Endothelial cell of umbilical vein (primary cell): Measurements from ENCODE around the gene GRAMD1B. TPM values are rescaled to one million over a fixed set of nuclear protein-coding genes. Genes with fewer than 3 reads are reported as not detected.

Experiments
- BruUV-seq: library from RNA; stranded (reverse); fragments of 400-500 nt; replicated peaks from 2 replicates; lab custom pipeline; 2021; lab: Mats Ljungman, UMichigan
- CTCF ChIA-PET: fragments of 300-600, 350-600 bp; sonication (Branson Sonifier 250); formaldehyde crosslinking; loops from one replicate; lab custom pipeline; 2021; ENCODE audit warnings: antibody characterized with exemption, inconsistent platforms; lab: Charles Lee
- POLR2A ChIA-PET: fragments of 300-600, 350-600 bp; sonication (Branson Sonifier 250); formaldehyde crosslinking; loops from one replicate; lab custom pipeline; 2021; ENCODE audit warnings: antibody characterized with exemption, inconsistent platforms; lab: Charles Lee
- DNase-seq: peaks from one replicate; pipeline ENCODE4 v3.0.0-alpha.2; 2011; ENCODE audit warnings: low read depth, low spot score
- FAIRE-seq: peaks from 2 replicates; lab custom pipeline; 2011; peaks lifted over from hg19 to GRCh38; lab: Jason Lieb, UNC
- H2AFZ ChIP-seq: 2 replicates; pipeline ENCODE4 v1.6.0; 2012; ENCODE audit warnings: low read depth, low read length, control low read depth, inconsistent platforms
- H3K27ac ChIP-seq: 2 replicates; pipeline ENCODE4 v1.5.1; 2011; ENCODE audit warnings: low read depth, mild to moderate bottlenecking, control low read depth, low read length, moderate library complexity; ENCODE audit not compliant: insufficient read depth
- H3K27me3 ChIP-seq, 2 experiments: 2 replicates each; pipeline versions ENCODE4 v1.6.0 to v1.6.1; 2011; ENCODE audit warnings: low read length in 2 of 2, mixed read lengths in 1 of 2; ENCODE audit not compliant: control insufficient read depth in 2 of 2, insufficient read depth in 2 of 2
- H3K36me3 ChIP-seq, 2 experiments: 2 replicates in 1 of 2; 3 replicates in 1 of 2; pipeline ENCODE4 v1.5.1; 2011; ENCODE audit warnings: low read length in 2 of 2, mild to moderate bottlenecking in 1 of 2, moderate library complexity in 1 of 2; ENCODE audit not compliant: control insufficient read depth in 2 of 2, insufficient read depth in 2 of 2; ENCODE audit errors: extremely low read depth in 1 of 2
- H3K4me1 ChIP-seq: 3 replicates; pipeline ENCODE4 v1.5.1; 2011; ENCODE audit warnings: mild to moderate bottlenecking, low read length; ENCODE audit not compliant: control insufficient read depth, insufficient read depth; ENCODE audit errors: extremely low read depth
- H3K4me2 ChIP-seq: 2 replicates; pipeline ENCODE4 v1.6.1; 2011; ENCODE audit warnings: low read length, control low read depth, mixed read lengths; ENCODE audit not compliant: insufficient read depth
- H3K4me3 ChIP-seq, 3 experiments: fragments of 200-600 bp in 1 of 3; sonication (generic), shearing (Covaris generic) in 1 of 3; replicated peaks in 1 of 3; 2 replicates each; pipeline ENCODE4 v1.5.1; 2011 to 2016; ENCODE audit warnings: control low read depth in 3 of 3, low read length in 3 of 3, mild to moderate bottlenecking in 2 of 3, inconsistent platforms in 1 of 3, low read depth in 1 of 3, moderate library complexity in 1 of 3; ENCODE audit not compliant: insufficient read depth in 1 of 3
- H3K79me2 ChIP-seq: 2 replicates; pipeline ENCODE4 v1.6.0; 2012; ENCODE audit warnings: low read length, inconsistent platforms; ENCODE audit not compliant: control insufficient read depth, insufficient read depth
- H3K9ac ChIP-seq: replicated peaks from 2 replicates; pipeline ENCODE3; 2011; ENCODE audit warnings: low read length, control low read depth; ENCODE audit not compliant: insufficient read depth; ENCODE audit errors: extremely low read depth
- H3K9me1 ChIP-seq: replicated peaks from 3 replicates; pipeline ENCODE4 v1.6.0; 2011; ENCODE audit warnings: mild to moderate bottlenecking, low read length; ENCODE audit not compliant: control insufficient read depth, insufficient read depth; ENCODE audit errors: extremely low read depth
- H3K9me3 ChIP-seq: replicated peaks from 2 replicates; pipeline ENCODE4 v1.5.1; 2012; ENCODE audit warnings: low read length, inconsistent platforms; ENCODE audit not compliant: control insufficient read depth, insufficient read depth
- H4K20me1 ChIP-seq: replicated peaks from 2 replicates; pipeline ENCODE3; 2011; ENCODE audit warnings: mild to moderate bottlenecking, low read length; ENCODE audit not compliant: control insufficient read depth, insufficient read depth; ENCODE audit errors: extremely low read depth
- CTCF ChIP-seq, 2 donors: IDR thresholded peaks; 1 replicate in 1 of 2; 2 replicates in 1 of 2; pipeline ENCODE4 v1.5.1; 2011; ENCODE audit warnings: low read length in 2 of 2, mild to moderate bottlenecking in 2 of 2, moderate library complexity in 2 of 2, control low read depth in 1 of 2, inconsistent platforms in 1 of 2, low read depth in 1 of 2; ENCODE audit not compliant: insufficient read depth in 1 of 2; ENCODE audit errors: extremely low read depth in 1 of 2
- EZH2 ChIP-seq: IDR thresholded peaks from 2 replicates; pipeline ENCODE4 v1.6.1; 2012; ENCODE audit warnings: borderline replicate concordance, low read depth, mild to moderate bottlenecking, moderate library complexity, low read length, inconsistent platforms; ENCODE audit not compliant: severe bottlenecking
- FOS ChIP-seq: IDR thresholded peaks from 2 replicates; pipeline ENCODE4 v1.6.1; 2011; ENCODE audit warnings: mild to moderate bottlenecking, low read length, moderate library complexity, borderline replicate concordance; ENCODE audit not compliant: insufficient read depth
- GATA2 ChIP-seq: IDR thresholded peaks from 2 replicates; pipeline ENCODE4 v1.7.0; 2011; ENCODE audit warnings: low read depth, mild to moderate bottlenecking, moderate library complexity, mixed read lengths, low read length; ENCODE audit not compliant: insufficient read length, insufficient read depth
- JUN ChIP-seq: IDR thresholded peaks from 2 replicates; pipeline ENCODE4 v1.6.1; 2011; ENCODE audit warnings: borderline replicate concordance, low read depth; ENCODE audit not compliant: insufficient read length, insufficient read depth
- MAX ChIP-seq: IDR thresholded peaks from 2 replicates; pipeline ENCODE4 v1.6.1; 2011; ENCODE audit not compliant: insufficient read depth, insufficient read length
- MYC ChIP-seq: IDR thresholded peaks from one replicate; pipeline ENCODE4 v1.6.1; 2011; ENCODE audit warnings: mild to moderate bottlenecking, low read depth, low read length
- POLR2A ChIP-seq: IDR thresholded peaks from 2 replicates; pipeline ENCODE4 v1.6.1; 2012; ENCODE audit warnings: low read depth, mild to moderate bottlenecking, control low read depth, low read length
- POLR2AphosphoS5 ChIP-seq: IDR thresholded peaks from 2 replicates; pipeline ENCODE4 v1.6.1; 2012; ENCODE audit warnings: low read depth, mild to moderate bottlenecking, control low read depth, low read length, moderate library complexity; ENCODE audit not compliant: insufficient read depth
- dilution Hi-C: fragments of 300-500 bp; cut with MboI; formaldehyde crosslinking; loops from one replicate; pipeline ENCODE4 v1.15.0; 2019; ENCODE audit warnings: low sequenced_read_pairs; ENCODE audit not compliant: extremely low pct_ligation_motif_present
- intact Hi-C: fragments of 100-400 bp; cut with micrococcal nuclease; formaldehyde crosslinking; loops from one replicate; pipeline ENCODE4 v1.10.0; 2022
- polyA plus RNA-seq, 4 experiments: library from polyadenylated mRNA; depleted of rRNA in 3 of 4; stranded (reverse) in 3 of 4; unstranded in 1 of 4; fragments of >200 nt; gene quantifications; 2 replicates each; pipeline versions ENCODE4 v1.2.1 to v1.2.3, GENCODE V29; 2011 to 2012; ENCODE audit warnings: missing spikeins in 1 of 4
- total RNA-seq: library from RNA; stranded (reverse); gene quantifications from 2 replicates; pipeline ENCODE4 v1.2.3, GENCODE V29; 2021

The GRAMD1B gene
- total and polyA plus RNA-seq, 2 donors (not counting 3 experiments of a cell fraction or from before 2014, with no cell fraction given), result 5.1 to 11.1 TPM

GRCh38 chr11:123603666-123604065 lies 173.6 kb downstream of the GRAMD1B start:
- H3K4me2 ChIP-seq, result no peak overlapping the region
- H3K9me3 ChIP-seq, result no peaks in the 10 kb centered on the region
- H3K4me1 ChIP-seq, result no peaks in the 10 kb centered on the region
- FAIRE-seq (no peak), DNase-seq (no peak)
- H3K79me2 ChIP-seq, result no peaks in the 10 kb centered on the region
- H4K20me1 ChIP-seq, result no peaks in the 10 kb centered on the region
- no peak for TF ChIP-seq POLR2AphosphoS5
- no TSS peak for BruUV-seq
- ChIA-PET POLR2A (no interaction called here), CTCF (interaction anchor here (1.2 to 1.9 kb wide), 2 partner anchors 23 to 27 kb away, joined by 3 to 9 read pairs; no protein-coding TSS in a partner anchor)
- H3K27ac ChIP-seq, result no peak overlapping the region
- no peak overlapping the region for H3K4me3 ChIP-seq
- dilution Hi-C loops, result no loop called here
- no peak overlapping the region for H2AFZ ChIP-seq
- no peak overlapping the region for H3K9ac ChIP-seq
- no peaks in the 10 kb centered on the region for H3K9me1 ChIP-seq
- intact Hi-C loops, result no loop called here
- H3K36me3 ChIP-seq, result no peaks in the 10 kb centered on the region
- no peaks in the 10 kb centered on the region for H3K27me3 ChIP-seq

- no peaks in the 10 kb centered on the region for H3K36me3 ChIP-seq
- no peak overlapping the region for H2AFZ ChIP-seq
- intact Hi-C loops (no loop called here), dilution Hi-C loops (no loop called here)
- H3K79me2 ChIP-seq, result no peaks in the 10 kb centered on the region
- TF ChIP-seq GATA2, result no peak
- TF ChIP-seq CTCF (IDR thresholded peaks at IDR 0.05; ENCODE audit: extremely low read depth in 1 of 2, insufficient read depth in 1 of 2, low read depth in 1 of 2, low read length in 2 of 2), result no peak
- TF ChIP-seq MYC, result no peak
- TF ChIP-seq MAX, result no peak
- TF ChIP-seq JUN, result no peak
- no peak for TF ChIP-seq POLR2A
- TF ChIP-seq POLR2AphosphoS5, result no peak
- TF ChIP-seq EZH2, result no peak
- TF ChIP-seq FOS, result no peak
- no peaks in the 10 kb centered on the region for H3K9me1 ChIP-seq
- no peak overlapping the region for H3K27ac ChIP-seq
- ChIA-PET CTCF (interaction anchor here (0.6 to 2.2 kb wide), 2 partner anchors 28 to 99 kb away, joined by 3 to 9 read pairs; no protein-coding TSS in a partner anchor), POLR2A (no interaction called here)
- no peak overlapping the region for H3K4me3 ChIP-seq
- no TSS peak for BruUV-seq
- H3K27me3 ChIP-seq, result no peaks in the 10 kb centered on the region
- no peak for FAIRE-seq
- H3K9me3 ChIP-seq, result no peaks in the 10 kb centered on the region
- H3K4me1 ChIP-seq, result no peaks in the 10 kb centered on the region
- H4K20me1 ChIP-seq, result no peaks in the 10 kb centered on the region
- DNase-seq, result no peak
- no peak overlapping the region for H3K4me2 ChIP-seq
- H3K9ac ChIP-seq, result no peak overlapping the region
Measured at GRCh38 chr11:123607781-123608180, 177.7 kb downstream of the GRAMD1B start.
